GM19467 (cell line): ENCODE measurements around the gene ZFAND6.

Source experiments
- ATAC-seq: cut with Tn5 transposase; IDR thresholded peaks from one replicate; pipeline ENCODE4 v1.9.1; 2021; ENCODE audit warnings: mild to moderate bottlenecking, moderate library complexity; ENCODE audit not compliant: unreplicated experiment

ZFAND6 gene

DNA sequence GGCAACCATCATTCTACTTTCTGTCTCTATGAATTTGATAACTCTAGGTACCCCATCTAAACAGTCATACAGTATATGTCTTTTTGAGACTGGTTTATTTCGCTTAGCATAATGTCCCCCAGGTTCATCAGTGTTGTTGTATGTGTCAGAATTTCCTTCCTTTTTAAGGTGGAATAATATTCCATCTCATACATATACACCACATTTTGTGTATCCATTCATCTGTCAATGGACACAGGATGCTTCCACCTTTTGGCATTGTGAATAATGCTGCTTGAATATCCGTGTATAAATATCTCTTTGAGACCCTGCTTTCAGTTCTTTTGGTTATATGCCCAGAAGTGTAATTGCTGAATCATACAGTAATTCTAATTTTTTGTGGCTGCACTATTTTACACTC lies 10.4 kb upstream of the ZFAND6 start:
- no peak for ATAC-seq

DNA sequence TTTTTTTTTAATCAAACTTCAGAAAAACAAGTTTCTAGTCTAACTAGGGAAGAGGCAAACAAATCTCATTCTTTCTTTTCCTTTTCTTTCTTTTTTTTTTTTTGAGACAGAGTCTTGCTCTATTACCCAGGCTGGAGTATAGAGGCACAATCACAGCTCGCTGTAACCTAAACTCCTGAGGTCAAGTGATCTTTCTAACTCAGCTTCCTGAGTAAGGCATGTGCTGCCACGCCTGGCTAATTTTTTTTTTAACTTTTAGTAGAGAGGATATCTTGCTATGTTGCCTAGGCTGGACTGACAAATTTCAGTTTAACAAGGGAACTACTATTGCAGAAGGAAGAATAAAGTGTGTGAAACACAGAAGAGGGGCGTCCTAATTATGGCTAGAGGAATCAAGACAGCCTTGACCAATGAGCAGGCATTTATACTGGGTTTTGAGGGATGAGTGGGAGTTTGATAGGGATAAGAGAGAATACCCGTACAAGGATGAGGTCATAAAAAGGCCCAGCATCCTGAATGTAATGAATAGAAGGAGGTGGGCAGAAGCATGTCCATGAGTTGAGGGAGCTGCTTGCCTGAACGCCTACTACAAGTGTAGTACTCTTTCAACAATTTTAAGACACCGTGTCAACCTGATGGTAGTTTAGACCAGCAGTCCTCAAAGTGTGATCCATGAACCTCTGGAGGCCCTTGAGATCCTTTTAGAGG lies 6.7 kb upstream of the ZFAND6 start:
- ATAC-seq = no peak

DNA sequence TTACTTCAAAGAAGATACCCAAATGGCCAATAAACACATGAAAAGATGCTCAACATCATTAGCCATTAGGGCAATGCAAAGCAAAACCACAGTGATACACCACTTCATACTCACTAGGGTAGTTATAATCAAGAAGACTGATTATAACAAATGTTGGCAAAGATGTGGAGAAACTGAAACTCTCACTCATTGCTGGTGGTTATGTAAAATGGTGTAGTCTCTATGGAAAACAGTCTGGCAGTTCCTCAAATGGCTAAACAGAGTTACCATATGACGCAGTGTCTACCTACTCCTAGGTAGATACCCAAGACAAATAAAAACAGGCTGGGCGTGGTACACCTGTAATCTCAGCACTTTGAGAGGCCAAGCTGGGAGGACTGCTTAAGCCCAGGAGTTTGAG lies 3.5 kb upstream of the ZFAND6 start:
- ATAC-seq = no peak

DNA sequence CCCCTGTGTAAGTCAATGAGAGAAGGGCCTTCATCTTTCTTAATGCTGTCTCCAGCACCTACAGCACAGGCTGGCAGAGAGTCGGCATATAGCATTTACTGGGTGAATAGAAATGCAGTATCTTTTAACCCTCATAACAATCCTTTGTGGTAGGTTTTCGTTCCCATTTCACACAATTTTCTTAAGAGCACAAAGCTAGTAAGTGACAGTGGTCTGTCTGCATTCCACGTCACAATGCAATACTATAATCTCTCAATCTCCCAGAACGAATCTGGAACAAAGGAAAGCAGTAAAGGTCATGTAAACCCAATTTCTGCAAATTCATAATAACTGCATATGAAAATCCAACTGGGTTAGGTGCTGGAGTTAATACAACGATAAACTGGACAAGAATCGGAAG lies 1.4 kb upstream of the ZFAND6 start:
- no peak for ATAC-seq

DNA sequence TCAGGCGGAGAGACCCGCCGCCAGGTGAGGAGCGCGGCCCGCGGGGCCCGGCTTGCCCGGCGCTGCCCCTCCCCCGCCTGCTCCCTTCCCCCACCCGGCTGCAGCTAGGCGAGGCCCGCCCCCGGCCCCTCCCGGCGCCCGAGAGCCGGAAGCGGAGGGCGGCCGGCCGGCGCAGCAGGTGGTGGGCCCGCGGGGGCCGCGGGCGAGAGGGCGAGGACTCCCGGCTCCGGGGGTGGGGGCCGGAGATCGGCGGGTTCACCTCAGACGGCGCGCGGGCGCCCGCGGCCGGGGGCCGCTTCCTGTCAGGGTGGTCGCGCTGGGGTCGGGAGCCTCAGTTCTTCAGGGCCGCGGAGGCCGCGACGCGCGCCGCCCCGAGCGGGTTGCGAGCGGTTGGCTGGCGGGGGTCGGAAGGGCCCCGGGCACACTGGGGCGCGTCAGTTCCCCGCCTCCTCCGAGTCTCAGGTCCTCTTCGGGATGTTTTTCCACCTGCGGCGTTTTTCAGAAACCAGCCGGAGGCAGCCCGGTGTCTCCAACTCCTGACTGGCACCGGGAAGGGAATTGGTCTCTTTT lies 395 bp downstream of the ZFAND6 start:
- ATAC-seq = peak; percentile 40

DNA sequence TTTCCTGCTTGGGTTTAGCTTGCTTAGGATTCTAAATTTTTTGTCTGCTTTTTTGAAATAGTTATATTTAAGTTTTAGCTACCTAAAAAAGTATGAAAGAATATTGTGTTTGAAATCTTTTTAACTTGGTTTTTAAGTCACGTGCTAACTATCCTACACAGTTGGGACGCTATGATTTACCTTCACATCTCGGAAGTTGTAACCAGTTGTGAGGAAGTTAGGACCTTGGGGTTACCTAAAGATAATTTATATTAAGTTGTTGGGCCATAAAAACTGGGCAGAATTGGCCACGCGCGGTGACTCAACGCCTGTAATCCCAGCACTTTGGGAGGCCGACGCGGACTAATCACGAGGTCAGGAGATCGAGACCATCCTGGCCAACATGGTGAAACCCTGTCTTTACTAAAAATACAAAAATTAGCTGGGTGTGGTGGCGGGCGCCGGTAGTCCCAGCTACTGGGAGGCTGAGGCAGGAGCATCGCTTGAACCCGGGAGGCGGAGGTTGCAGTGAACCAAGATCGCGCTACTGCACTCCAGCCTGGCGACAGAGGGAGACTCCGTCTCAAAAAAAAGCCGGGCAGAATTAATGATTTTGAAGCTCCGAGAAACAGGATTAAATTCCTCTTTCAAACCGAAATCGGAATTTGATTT lies 1.0 kb downstream of the ZFAND6 start:
- ATAC-seq = no peak

DNA sequence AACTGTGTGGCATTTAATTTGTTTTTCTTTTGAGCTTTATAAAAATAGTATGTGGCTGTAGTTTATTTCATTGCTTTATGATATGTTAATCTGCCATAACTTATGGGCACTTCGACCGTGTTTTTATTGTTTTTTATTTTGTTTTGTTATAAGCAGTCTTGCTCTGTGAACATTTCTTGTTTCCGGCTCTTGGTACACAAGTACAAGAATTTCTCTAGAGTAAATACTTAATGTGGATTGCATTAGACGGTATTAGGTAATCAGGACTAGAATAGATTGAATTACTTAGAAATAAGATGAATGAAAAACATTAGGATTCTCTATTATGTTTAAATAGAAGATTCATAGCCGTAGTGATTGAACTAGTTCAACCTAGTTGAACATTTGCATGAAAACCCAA lies 2.1 kb downstream of the ZFAND6 start:
- ATAC-seq = no peak

DNA sequence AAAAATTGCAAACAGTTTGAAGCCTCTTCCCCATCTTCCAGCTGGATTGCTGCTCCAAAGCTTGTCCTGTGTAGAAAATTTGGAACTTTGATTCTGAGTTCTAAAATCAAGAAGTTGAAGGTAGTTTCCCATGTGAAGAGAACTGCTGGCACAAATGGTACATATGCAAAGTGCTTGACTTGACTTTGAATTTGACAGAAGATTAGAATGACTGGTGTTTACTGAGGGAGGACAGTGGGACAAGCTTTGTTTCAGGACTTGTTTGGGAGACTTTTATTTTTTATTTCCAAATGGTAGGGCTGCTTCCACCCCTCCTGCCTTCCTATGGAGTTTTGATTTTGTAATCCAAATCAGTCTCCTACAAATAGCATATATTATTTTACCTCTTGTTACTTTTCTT lies 7.4 kb downstream of the ZFAND6 start:
- ATAC-seq = no peak

DNA sequence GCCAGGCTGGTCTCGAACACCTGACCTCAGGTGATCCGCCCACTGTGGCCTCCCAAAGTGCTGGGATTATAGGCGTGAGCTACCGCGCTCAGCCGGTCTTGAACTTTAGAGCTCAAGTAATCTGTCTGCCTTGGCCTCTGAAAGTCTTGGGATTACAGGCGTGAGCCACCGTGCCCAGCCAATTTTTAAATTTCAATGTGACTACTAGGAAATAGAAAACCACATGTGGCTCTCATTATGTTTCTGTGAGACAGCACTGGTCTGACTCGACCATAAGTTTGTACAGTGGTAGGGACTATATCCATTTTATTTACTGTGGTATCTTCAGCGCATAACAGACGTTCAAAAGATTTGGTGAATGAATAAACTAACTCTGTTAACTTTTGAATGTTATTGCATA lies 9.1 kb downstream of the ZFAND6 start:
- ATAC-seq = no peak

DNA sequence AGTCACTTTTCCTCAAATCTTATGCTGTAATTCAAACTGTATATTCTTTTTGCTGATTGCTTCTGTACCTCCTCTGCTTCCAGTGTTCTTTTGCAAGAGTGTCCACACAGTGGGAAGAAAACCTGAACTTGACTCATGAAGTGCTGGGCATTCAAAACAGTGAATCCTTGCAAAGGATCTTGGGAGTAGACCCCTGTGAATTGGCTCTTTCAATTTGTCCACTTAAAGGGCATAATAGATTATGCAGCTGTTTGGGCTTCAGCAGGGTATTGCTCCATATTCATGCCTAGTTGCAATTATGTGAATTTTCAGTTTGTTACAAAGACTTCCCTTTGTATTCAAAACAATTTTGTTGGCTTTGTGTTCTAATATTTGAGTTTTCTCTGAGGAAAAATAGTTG lies 11.4 kb downstream of the ZFAND6 start:
- no peak for ATAC-seq

DNA sequence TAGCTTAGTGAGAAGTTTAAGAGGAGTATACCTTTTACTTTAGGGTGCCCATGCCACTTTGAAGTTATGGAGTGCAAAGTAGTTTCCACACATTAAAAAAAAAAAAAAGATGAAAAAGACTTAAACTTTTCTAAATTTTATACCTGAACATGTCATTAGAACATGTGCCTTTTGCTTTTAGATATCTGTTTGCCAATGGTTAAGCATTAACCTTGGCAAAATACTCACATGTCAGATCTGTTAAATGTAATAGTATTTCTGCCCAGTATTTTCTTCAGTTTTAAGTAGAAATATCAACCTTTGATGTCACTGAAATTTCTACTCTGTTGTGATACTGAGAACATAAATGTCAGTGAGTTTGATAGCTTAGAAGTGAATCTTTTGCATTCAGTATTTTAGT lies 12.2 kb downstream of the ZFAND6 start:
- no peak for ATAC-seq

DNA sequence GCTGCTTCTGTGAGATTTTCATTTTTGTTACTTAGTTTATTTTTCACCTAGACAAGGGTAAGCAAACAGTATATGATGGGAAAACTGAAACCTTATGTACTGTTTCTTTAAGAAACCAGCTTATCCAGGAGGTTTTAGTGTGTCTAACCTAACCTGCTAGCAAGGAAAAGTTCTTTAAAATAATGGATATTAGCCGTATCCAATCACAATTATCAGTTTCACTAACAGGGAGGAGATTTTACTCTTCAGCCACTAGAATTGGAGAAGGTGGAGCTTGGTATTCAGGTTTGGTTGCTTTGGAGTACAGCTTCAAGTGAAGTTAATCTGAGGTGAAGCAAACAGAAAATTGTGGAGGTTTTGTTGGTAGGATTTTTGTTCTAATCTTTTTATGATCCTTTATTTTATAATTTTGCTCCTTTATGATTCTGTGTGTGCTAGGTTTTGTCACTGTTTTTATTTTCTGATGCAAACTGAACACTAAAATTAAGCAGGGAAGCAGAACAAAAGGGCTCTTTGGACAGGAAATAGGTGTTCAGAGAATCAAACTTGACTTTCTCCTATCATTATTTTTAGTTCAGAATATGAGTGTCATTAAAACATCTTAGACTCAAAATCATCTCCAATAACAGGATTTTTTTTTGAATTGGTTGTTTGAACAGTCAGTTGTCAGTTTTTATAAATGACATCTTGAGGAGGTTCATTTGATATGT lies 13.0 kb downstream of the ZFAND6 start:
- ATAC-seq = peak; percentile 64

DNA sequence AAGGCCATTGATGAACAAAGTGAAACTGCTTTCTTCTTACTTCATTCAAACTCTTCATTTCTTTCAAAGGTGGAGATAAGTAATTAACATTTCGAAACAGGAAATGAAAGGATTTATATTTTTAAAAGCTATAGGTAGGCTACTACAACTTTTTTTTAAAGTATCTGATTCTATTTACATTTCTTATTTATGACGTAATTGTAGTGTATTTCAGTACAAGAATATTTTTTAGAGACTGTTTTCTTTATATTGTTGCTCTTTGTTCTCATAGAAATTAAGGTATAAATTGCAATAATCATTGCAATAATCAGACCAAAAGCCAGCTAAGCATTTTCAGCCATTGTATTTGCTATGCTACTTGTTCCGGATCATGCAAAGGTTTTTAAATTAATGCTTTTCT lies 13.7 kb downstream of the ZFAND6 start:
- ATAC-seq = no peak

DNA sequence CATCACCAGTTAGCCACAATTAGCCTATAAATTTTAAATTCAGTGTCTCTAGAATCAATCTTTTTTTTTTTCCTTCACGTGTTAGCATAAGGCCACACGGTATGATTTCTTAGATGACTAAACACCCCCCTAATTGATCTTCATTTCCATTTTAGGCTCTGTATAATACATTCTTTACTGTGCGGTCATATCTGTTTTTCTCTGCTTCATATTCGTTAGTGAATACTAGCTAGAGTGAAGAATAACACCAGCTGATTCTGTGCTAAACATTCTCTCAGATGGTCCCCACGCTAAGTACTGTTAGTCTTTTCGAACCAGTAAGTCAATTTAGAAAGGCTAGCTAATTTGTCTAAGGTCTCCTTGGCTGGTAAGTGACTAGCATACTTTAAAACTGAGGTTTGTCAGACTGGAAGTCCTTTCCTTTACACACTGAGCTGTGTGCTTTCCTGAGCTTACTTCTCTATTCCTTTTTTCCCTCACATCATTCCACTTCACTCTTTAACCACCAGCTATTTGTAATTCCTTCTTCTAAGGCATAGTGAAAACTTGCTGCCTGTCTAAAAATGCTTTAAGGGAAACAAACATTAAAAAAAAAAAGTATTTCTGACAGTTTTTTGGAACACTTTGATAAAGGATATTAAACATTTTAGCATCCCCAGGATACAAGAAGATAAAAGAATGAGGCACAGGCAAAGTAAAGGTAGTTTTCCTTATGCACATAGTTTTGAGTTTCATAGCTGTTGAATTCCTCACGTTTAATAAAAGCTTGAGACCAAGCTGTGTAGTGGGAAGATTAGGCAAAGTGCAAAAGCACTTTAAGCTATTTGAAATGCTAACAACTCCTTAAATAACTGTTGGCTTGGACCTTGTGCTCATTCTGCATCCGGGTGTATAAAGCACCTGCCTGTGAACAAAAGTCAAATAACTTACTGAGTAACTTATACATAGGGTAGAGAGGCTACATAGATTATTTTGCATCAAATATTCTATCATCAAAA lies 17.1 kb downstream of the ZFAND6 start:
- ATAC-seq = no peak

DNA sequence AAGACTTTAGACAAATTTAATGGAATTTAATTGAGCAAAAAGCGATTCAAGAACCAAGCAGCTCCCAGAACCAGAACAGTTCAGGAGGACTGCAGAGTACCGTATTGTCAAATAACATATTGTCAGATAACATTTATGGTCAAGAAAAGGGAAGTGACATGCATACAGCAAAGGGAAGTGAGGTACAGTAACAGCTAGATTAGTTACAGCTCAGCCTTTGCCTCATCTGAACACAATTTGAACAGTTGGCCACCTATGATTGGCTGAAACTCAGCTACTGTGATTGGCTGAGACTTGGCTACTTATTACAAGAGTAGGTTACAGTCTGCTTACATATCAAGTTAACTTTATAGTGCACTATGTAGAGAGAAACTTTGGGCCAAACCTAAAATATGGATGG lies 21.9 kb downstream of the ZFAND6 start:
- ATAC-seq = no peak

DNA sequence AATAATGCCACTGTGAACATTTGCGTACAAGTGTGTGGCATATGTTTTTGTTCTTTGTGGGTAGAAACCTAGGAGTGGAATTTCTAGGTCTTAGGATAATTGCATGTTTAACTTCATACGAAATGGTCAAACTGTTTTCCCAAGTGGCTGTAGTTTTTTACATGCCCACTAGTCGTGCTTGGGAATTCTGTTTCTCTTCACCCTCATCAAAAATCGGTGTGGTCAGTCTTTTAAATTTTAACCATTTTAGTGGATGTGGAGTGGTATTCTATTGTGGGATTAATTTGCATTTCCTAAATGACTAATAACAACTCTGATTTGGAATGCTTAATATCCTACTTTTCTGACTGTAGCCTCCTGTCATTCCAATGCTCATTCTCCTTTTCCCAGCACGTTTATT lies 27.6 kb downstream of the ZFAND6 start:
- ATAC-seq = no peak

DNA sequence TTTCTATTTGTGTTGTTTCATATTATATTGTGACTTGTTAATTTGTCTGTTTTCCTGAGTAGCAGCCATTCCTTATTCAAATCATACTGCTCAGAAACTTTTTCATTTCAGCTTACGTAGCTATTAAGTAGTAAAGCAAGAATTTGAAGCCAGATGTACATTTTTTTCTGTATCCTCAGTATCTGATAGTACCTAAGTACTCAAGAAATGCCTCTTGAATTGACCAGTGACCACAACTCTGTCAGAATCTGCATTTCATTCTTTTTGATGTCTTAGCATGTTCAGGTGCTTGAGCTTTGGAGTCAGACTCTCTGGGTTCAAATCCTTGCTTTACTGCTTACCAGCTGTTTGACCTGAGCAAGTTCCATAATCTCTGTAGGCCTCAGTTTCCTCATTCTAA lies 30.6 kb downstream of the ZFAND6 start:
- ATAC-seq = no peak

DNA sequence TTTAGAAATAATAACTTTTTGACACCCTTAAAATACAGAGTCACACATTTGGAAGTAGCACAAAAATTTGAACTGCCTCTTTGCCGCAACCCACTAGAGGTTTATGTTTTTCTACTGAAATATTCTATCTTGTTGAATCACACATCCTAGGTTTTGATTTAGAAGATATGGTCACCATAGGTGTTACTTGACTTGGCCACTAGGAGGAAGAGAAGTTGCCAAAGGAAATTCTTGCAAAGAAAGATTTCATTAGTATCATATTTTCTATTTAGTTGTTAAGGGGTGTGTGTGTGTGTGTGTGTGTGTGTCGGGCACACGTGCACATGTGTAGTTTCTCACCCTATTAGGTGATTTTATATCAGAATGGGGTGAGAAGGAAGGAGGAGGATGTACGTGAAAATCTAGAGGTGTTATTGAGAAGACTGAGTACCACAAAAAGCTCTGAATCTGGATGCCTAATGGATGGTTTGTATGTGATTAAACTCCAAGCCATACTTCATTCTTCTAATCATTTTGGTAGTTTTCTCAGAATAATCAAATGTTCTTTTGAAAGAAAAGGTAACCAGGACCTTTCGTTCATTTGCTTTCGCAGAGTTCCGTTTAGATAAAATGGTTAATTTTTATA lies 31.5 kb downstream of the ZFAND6 start:
- no peak for ATAC-seq

DNA sequence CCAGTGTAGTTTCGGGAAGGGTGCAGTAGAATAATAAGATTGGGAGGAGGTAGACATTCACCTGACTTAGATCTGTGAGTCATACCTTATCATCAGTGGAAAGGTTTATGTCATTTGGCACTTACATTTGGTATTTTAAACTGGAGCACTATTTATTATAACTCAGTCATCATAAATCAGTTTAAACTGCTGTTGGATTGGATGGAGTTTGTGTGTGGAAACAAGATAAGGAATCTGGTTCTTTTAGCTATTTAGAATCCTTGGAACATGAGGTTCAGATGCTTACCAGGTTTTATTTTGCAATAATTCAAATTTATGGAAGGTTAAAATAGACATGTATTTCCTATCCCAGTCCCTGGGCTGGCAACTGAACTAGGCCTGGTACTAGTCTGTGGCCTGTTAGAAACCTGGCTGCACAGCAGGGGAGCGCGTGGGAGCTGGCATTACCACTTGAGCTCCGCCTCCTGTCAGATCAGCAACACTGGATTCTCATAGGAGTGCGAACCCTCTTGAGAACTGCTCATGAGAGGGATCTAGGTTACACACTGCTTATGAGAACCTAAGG lies 34.5 kb downstream of the ZFAND6 start:
- no peak for ATAC-seq

DNA sequence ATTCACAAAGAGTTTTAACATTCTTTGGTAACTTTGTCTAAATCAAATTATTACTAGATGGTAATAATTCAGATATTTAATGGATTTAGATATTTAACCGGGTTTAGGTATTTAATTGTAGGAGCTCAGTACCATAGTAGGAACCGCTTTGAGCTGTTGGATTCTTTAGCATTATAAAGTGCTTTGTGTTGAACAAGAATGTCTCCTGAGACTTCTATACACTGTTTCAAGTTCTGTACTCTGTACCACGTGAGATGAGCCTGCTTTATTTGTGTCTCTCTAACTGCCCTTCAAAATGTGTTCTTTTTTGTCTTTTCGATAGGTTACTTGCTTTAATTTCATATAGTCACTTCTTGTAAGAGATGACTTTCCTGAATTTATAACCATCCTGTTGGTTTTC lies 36.0 kb downstream of the ZFAND6 start:
- no peak for ATAC-seq
